Measurements from ENCODE around the gene FAM185A. TPM values are rescaled to one million over a fixed set of nuclear protein-coding genes. Genes with fewer than 3 reads are reported as not detected.
"Not testable (repeated sequence)": the region's sequence is repeated elsewhere in the genome, so short reads cannot be mapped to it uniquely, and the experiment has no call there.

FAM185A gene
- 39.5 TPM for total RNA-seq (ENCODE audit: insufficient read depth, low replicate concordance)

GRCh38 chr7:102748605-102749444 is at the start of gene FAM185A:
Gene FAM185A (plus strand): TSS chr7:102748999. CDS start chr7:102749208, 209 bp downstream.
- peak; percentile 100 for DNase-seq (ENCODE audit: low spot score)

- DNase-seq (ENCODE audit: low spot score) = not testable (repeated sequence)
Observed at GRCh38 chr7:102713011-102713690, 35.6 kb upstream of the FAM185A start.

DNA sequence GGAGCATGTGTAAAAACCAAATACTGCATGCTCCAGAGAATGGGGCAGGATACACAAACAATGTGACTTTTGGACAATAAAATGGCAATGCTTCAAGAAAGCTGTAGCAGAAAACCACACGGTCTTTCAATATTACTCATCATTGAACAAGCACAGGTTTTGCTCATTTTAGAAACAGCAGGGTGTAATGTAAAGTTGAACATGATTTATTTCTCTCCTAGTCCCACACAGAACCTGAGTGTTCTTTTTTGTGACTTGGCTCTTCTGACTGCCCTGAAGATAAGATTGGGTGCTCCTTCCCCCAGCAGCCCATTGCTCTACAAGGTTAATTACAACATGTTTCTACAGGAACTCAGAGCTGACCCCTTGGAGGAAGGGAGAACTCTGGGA is 35.1 kb upstream of the FAM185A start:
- not testable (repeated sequence) for DNase-seq (ENCODE audit: low spot score)

- not testable (repeated sequence) for DNase-seq (ENCODE audit: low spot score)
Observed at GRCh38 chr7:102714774-102715522, 33.9 kb upstream of the FAM185A start.

- DNase-seq (ENCODE audit: low spot score) = peak; percentile 3
Observed at GRCh38 chr7:102715718-102716117, 33.1 kb upstream of the FAM185A start.

- DNase-seq (ENCODE audit: low spot score) = peak; percentile 3
Observed at GRCh38 chr7:102718491-102718890, 30.3 kb upstream of the FAM185A start.

DNA sequence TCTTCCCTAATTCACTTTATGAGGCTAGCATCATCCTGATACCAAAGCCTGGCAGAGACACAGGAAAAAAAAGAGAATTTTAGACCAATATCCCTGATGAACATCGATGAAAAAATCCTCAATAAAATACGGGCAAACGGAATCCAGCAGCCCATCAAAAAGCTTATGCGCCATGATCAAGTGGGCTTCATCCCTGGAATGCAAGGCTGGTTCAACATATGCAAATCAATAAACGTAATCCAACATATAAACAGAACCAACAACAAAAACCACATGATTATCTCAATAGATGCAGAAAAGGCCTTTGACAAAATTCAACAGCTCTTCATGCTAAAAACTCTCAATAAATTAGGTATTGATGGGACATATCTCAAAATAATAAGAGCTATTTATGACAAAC is 22.6 kb upstream of the FAM185A start:
- not testable (repeated sequence) for DNase-seq (ENCODE audit: low spot score)

- not testable (repeated sequence) for DNase-seq (ENCODE audit: low spot score)
Observed at GRCh38 chr7:102729670-102730069, 19.1 kb upstream of the FAM185A start.

DNA sequence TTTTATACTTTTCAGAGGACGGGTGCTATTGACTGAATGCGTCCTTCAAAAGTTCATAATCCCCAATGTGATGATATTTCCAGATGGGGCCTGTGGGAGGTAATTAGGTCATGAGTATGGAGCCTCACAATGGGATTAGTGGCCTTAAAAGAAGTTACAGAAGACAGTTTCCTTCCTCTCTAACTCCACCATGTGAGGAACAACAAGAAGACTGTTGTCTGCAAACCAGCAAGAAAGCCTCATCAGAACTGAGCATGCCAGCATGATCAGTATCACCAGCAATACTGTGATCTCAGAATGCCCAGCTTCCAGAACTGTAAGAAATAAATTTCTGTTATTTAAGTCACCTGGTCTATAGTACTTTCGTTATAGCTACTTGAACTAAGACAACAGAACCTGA is 18.4 kb upstream of the FAM185A start:
- DNase-seq (ENCODE audit: low spot score) = not testable (repeated sequence)

DNA sequence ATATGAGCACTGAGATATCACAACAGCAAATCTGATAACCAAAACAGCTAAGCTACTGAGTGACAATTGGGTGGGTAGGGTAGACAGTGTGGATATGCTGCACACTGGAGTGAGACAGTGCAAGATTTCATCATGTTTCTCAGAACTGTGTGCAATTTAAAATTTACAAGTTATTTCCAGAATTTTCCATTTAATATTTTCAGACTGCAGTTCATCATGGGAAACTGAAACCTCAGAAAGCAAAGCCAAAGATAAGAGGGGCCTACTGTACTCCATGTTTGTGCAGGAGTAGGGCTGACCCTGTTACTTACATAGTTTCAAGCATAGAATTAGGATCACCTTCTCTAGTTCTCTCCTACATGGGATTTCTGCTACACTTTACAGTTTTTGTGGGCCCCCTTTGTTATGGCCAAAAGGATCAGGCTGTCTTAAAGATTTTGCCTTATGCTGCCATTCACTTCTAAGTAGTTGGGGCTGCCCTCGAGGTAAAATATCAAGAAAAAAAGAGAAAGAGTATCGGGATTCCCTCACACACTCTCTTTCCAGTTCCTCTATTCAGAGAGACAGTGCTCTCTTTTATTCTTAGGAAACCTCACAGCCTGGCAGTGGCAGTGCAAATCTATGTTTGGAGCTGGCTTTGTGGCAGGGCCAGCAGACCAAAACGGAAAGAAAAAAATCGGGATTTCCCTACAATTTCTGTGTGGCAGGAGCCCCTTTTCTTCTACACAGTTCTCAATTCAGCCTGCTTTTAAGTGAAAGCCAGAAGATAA is 6.6 kb upstream of the FAM185A start:
- not testable (repeated sequence) for DNase-seq (ENCODE audit: low spot score)

- not testable (repeated sequence) for DNase-seq (ENCODE audit: low spot score)
Observed at GRCh38 chr7:102743861-102744260, 4.9 kb upstream of the FAM185A start.

DNA sequence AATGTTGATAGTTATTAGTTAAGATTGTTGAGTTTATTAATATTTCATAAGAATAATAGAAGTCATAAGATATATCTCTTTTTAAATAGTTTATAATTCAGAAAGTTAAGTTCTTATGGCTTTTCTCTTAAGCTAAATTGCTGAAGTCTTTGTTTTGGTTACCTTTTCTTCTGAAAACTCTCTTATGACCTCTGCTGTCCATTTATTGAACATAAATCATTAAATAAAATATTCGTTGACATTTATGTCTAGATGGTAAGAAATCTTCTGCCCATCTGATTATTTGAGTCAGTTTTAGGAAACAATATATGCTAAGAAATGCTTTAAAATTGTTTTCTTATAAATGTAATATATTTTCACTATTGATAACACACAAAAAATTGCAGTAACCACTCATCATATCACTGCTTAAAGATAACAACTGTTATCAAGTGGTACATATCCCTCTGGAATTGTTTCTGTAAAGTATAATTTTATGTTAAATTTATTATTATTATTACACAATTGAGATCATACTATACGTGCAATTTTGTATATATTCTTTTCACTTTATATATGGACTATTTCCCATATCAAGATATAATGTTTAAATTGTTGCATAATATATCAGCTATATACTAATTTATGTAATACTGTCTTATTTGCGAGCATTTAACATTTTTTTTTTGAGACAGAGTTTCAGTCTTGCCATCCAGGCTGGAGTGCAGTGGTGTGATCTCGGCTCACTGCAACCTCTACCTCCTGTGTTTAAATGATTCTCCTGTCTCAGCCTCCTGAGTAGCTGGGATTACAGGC is 3.1 kb upstream of the FAM185A start:
- not testable (repeated sequence) for DNase-seq (ENCODE audit: low spot score)

GRCh38 chr7:102749445-102749786 is 617 bp downstream of the FAM185A start:
- DNase-seq (ENCODE audit: low spot score) = not testable (repeated sequence)

GRCh38 chr7:102758227-102758626 is 9.4 kb downstream of the FAM185A start:
- not testable (repeated sequence) for DNase-seq (ENCODE audit: low spot score)

DNA sequence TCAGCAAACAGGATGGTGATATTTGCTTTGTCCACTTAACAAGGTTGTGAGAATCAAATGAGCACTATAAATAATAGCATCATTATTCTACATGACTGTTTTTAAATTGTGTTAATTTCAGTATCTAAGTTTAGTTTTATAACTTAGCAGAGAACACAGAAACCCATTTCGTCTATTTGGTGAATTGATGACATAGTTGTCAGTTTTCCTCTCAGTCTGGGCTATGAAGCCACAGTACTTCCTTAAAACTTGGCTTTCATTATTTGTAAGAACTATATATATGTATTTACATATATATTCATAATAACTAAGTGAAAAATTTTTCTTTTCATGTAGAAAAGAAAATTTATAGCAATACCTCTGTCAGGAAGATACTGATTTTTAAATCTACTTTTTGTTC is 11.1 kb downstream of the FAM185A start:
- not testable (repeated sequence) for DNase-seq (ENCODE audit: low spot score)

DNA sequence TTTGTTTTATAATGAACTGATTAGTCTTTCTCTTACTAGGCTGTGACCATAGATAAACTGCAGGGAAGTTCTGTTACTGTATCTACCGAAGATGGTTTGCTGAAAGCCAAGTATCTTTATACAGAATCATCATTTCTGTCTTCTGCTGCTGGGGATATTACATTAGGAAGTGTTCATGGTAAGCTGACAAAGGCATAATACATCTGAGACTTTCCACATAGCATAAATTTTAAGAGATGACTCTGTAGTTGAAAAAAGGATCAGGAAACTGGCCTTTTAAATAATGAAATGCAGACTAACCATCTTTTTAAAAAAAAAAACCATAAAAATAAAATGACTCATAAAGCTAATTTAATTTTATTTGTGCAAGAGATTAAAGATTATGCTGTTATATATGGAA is 12.4 kb downstream of the FAM185A start:
- DNase-seq (ENCODE audit: low spot score) = not testable (repeated sequence)

GRCh38 chr7:102763295-102763905 is 14.6 kb downstream of the FAM185A start:
- peak; percentile 34 for DNase-seq (ENCODE audit: low spot score)

DNA sequence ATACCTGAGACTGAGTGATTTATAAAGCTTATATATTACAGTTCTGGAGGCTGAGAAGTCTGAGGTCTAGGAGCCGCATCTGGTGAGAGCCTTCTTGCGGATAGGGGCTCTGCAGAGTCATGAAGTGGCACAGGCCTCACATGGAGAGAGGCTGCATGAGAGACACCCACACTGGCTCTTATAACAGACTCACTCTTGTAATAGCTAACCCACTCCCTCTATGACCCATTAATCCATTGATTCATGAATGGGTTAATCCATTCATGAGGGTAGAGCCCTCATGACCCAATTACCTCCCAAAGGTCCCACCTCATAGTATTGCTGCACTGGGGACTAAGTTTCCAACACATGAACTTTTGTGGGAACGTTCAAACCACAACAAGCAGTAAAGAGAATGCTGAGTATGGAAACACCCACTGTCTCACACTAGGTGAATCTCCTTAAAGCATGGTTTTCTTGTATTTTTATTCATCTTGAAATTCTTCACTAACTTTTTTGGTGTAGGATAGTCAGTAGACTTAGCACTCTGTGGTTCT is 20.9 kb downstream of the FAM185A start:
- DNase-seq (ENCODE audit: low spot score) = not testable (repeated sequence)

- DNase-seq (ENCODE audit: low spot score) = not testable (repeated sequence)
Observed at GRCh38 chr7:102770467-102770866, 21.7 kb downstream of the FAM185A start.

- DNase-seq (ENCODE audit: low spot score) = not testable (repeated sequence)
Observed at GRCh38 chr7:102776217-102776616, 27.4 kb downstream of the FAM185A start.
